K562 (cell line): ENCODE results near the gene GNG7. TPM values are rescaled to one million over a fixed set of nuclear protein-coding genes. Genes with fewer than 3 reads are reported as not detected.

Source experiments
- CHD1 ChIP-seq: fragments of 200-600 bp; sonication (generic); IDR thresholded peaks from one replicate; pipeline ENCODE4 v1.6.1; 2012; ENCODE audit warnings: mild to moderate bottlenecking, moderate library complexity, low read length, inconsistent platforms
- CREB1 ChIP-seq, 2 experiments: sonication (generic) in 1 of 2; formaldehyde crosslinking in 1 of 2; IDR thresholded peaks; 2 replicates each; pipeline versions ENCODE4 v1.6.1 to v1.8.0; 2012 to 2022; ENCODE audit warnings: inconsistent platforms in 1 of 2, mild to moderate bottlenecking in 1 of 2, missing genetic modification reagents in 1 of 2, moderate library complexity in 1 of 2
- DMBX1 ChIP-seq: fragments of 250-450 bp; sonication (Bioruptor Pico); IDR thresholded peaks from 2 replicates; pipeline ENCODE4 v1.8.0; 2022; ENCODE audit warnings: inconsistent platforms, mild to moderate bottlenecking, moderate library complexity, borderline replicate concordance
- ELF4 ChIP-seq: fragments of 450-650 bp; formaldehyde crosslinking; IDR thresholded peaks from 2 replicates; pipeline ENCODE4 v1.4.0; 2022; ENCODE audit warnings: missing genetic modification characterization
- GATA2 ChIP-seq: sonication (generic); formaldehyde crosslinking; IDR thresholded peaks from 2 replicates; pipeline ENCODE4 v1.4.0; 2020; ENCODE audit warnings: mild to moderate bottlenecking, missing genetic modification reagents
- PRMT5 ChIP-seq: sonication (generic); formaldehyde crosslinking; IDR thresholded peaks from 2 replicates; pipeline ENCODE4 v1.5.0; 2020; ENCODE audit warnings: missing genetic modification reagents
- RCOR1 ChIP-seq, 2 experiments: IDR thresholded peaks; 2 replicates each; pipeline ENCODE4 v1.6.1; 2012; ENCODE audit warnings: low read depth in 2 of 2, low read length in 2 of 2, borderline replicate concordance in 1 of 2, improper control_type of control experiment in 1 of 2
- SNIP1 ChIP-seq: fragments of 450-650 bp; IDR thresholded peaks from 2 replicates; pipeline ENCODE4 v1.7.1; 2017; ENCODE audit warnings: low read depth, mild to moderate bottlenecking
- ZBTB8A ChIP-seq: fragments of 450-650 bp; IDR thresholded peaks from 2 replicates; pipeline ENCODE4 v1.6.1; 2018; ENCODE audit warnings: mild to moderate bottlenecking, moderate library complexity; ENCODE audit not compliant: partially characterized antibody
- ZNF121 ChIP-seq: sonication (generic); formaldehyde crosslinking; conservative IDR thresholded peaks from 2 replicates; pipeline ENCODE4 v1.8.0; 2022; ENCODE audit warnings: missing genetic modification reagents
- ZNF124 ChIP-seq: sonication (generic); formaldehyde crosslinking; IDR thresholded peaks from 2 replicates; pipeline ENCODE4 v1.8.1; 2022; ENCODE audit warnings: missing genetic modification reagents
- ZNF212 ChIP-seq: fragments of 450-650 bp; formaldehyde crosslinking; IDR thresholded peaks from 2 replicates; pipeline ENCODE4 v1.4.0; 2020; ENCODE audit warnings: mild to moderate bottlenecking
- ZNF239 ChIP-seq: fragments of 250-450 bp; sonication (Bioruptor Pico); IDR thresholded peaks from 2 replicates; pipeline ENCODE4 v1.4.0; 2020; ENCODE audit warnings: mild to moderate bottlenecking
- ZNF354B ChIP-seq: fragments of 250-450 bp; sonication (Bioruptor Pico); IDR thresholded peaks from 2 replicates; pipeline ENCODE4 v1.4.0; 2020
- ZNF644 ChIP-seq: fragments of 200-800 bp; sonication (Bioruptor generic); IDR thresholded peaks from 2 replicates; pipeline ENCODE4 v1.6.1; 2016; ENCODE audit warnings: low read depth, missing genetic modification characterization, missing compliant biosample characterization
- polyA plus RNA-seq, 8 experiments: library from polyadenylated mRNA; depleted of rRNA in 4 of 8; stranded (reverse) in 5 of 8; unstranded in 3 of 8; fragments of >200 nt; fragmentation: Nextera tagmentation in 2 of 8; fragmentation: Illumina TruSeq in 1 of 8; extraction: Ambion mirVana in 2 of 8; extraction: Trizol in 1 of 8; gene quantifications; 2 replicates each; pipeline versions ENCODE4 v1.2.1 to v1.2.3, GENCODE V29; 2011 to 2014; ENCODE audit warnings: inconsistent platforms in 1 of 8, missing spikeins in 1 of 8
- total RNA-seq, 7 experiments: library from RNA; depleted of rRNA in 6 of 7; stranded (reverse); fragments of >200 nt in 6 of 7; fragmentation: Illumina TruSeq in 2 of 7; extraction: Trizol in 2 of 7; gene quantifications; 2 replicates each; pipeline versions ENCODE4 v1.2.1 to v1.2.3, GENCODE V29; 2011 to 2021; ENCODE audit warnings: low replicate concordance in 1 of 7
- TF ChIP-seq, protein P1 (sequence below): sonication (generic); formaldehyde crosslinking; IDR thresholded peaks from 2 replicates; pipeline ENCODE4 v1.8.0; 2022; ENCODE audit warnings: mild to moderate bottlenecking, missing genetic modification reagents
- TF ChIP-seq, protein P2 (sequence below), 2 experiments: fragments of 450-650 bp; IDR thresholded peaks; 2 replicates each; pipeline ENCODE4 v1.6.1; 2018; ENCODE audit warnings: mild to moderate bottlenecking in 2 of 2, low read depth in 1 of 2; ENCODE audit not compliant: partially characterized antibody in 2 of 2
- TF ChIP-seq, protein P3 (sequence below), 2 experiments: fragments of 150-350 bp in 1 of 2; IDR thresholded peaks; 2 replicates each; pipeline ENCODE4 v1.6.1; 2012 to 2016; ENCODE audit warnings: low read depth in 2 of 2, low read length in 2 of 2, mild to moderate bottlenecking in 1 of 2, moderate library complexity in 1 of 2

The GNG7 gene
- total and polyA plus RNA-seq, 9 of the 15 experiments (the other 6 are each of a cell fraction or from before 2014, with no cell fraction given), result 0.01 to 0.20 (median 0.06) TPM; not detected in 1

DNA sequence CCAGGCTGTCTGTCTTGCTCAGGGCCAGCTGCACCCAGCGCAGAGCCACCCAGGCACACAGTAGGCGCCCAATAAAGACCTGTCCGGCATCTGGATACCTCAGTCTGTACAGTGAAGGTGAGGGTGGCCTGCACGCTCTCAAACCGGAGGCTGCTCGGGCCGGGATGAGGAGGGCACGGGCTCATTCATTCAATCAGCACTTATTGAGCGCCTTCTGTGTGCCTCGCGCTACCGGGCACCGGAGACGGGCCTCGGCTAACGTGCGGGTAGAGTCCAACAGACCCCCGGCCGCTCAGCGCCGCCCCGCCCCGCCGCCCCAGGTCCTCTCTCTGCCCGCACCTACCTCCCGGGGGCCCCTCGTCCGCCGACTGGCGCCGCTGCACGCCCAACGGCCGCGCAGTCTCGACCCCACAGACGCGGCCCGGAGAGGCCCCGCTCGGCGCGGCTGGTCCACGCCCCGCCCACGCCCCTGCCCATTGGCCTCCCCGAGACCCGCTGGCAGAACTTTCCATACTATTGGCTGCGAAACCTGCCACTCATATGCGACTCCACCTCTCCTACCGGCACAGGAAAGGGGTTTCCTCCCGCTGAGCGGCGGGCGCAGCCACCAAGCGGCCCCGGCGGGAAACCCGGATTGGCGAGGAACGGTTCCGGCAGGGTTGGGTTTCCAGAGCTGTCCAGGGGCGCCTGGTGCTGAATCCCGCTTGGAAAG, 37.3 kb upstream of the GNG7 start, which contains the start of gene SLC39A3 (continued):
- 0 out of 2 replicates have a peak, but pooled peaks have one; percentile 55 for TF ChIP-seq ZNF124 (CRISPR knock-in tag)
- peak; percentile 50; the same call in 1 of the 2 replicates for TF ChIP-seq ZNF354B
- peak; percentile 97 for TF ChIP-seq DMBX1 (CRISPR knock-in tag)
- TF ChIP-seq RCOR1 (IDR thresholded peaks at IDR 0.05; ENCODE audit: borderline replicate concordance in 1 of 2, low read depth in 2 of 2, low read length in 2 of 2), result peak in 1 of 2 experiments; percentile 90; a peak in 1 of 4 replicates
- peak; percentile 46 for TF ChIP-seq CHD1
- TF ChIP-seq PRMT5 (CRISPR knock-in tag), result peak; percentile 97
- TF ChIP-seq CREB1 (IDR thresholded peaks at IDR 0.05), result no peak; the same call in 1 of the 2 replicates
- peak; percentile 78 for TF ChIP-seq CREB1 (CRISPR knock-in tag; IDR thresholded peaks at IDR 0.05)
- TF ChIP-seq, protein P1, sequence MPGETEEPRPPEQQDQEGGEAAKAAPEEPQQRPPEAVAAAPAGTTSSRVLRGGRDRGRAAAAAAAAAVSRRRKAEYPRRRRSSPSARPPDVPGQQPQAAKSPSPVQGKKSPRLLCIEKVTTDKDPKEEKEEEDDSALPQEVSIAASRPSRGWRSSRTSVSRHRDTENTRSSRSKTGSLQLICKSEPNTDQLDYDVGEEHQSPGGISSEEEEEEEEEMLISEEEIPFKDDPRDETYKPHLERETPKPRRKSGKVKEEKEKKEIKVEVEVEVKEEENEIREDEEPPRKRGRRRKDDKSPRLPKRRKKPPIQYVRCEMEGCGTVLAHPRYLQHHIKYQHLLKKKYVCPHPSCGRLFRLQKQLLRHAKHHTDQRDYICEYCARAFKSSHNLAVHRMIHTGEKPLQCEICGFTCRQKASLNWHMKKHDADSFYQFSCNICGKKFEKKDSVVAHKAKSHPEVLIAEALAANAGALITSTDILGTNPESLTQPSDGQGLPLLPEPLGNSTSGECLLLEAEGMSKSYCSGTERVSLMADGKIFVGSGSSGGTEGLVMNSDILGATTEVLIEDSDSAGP (CRISPR knock-in tag), result no peak
- TF ChIP-seq ZNF121 (CRISPR knock-in tag), result no peak
- TF ChIP-seq, protein P2, sequence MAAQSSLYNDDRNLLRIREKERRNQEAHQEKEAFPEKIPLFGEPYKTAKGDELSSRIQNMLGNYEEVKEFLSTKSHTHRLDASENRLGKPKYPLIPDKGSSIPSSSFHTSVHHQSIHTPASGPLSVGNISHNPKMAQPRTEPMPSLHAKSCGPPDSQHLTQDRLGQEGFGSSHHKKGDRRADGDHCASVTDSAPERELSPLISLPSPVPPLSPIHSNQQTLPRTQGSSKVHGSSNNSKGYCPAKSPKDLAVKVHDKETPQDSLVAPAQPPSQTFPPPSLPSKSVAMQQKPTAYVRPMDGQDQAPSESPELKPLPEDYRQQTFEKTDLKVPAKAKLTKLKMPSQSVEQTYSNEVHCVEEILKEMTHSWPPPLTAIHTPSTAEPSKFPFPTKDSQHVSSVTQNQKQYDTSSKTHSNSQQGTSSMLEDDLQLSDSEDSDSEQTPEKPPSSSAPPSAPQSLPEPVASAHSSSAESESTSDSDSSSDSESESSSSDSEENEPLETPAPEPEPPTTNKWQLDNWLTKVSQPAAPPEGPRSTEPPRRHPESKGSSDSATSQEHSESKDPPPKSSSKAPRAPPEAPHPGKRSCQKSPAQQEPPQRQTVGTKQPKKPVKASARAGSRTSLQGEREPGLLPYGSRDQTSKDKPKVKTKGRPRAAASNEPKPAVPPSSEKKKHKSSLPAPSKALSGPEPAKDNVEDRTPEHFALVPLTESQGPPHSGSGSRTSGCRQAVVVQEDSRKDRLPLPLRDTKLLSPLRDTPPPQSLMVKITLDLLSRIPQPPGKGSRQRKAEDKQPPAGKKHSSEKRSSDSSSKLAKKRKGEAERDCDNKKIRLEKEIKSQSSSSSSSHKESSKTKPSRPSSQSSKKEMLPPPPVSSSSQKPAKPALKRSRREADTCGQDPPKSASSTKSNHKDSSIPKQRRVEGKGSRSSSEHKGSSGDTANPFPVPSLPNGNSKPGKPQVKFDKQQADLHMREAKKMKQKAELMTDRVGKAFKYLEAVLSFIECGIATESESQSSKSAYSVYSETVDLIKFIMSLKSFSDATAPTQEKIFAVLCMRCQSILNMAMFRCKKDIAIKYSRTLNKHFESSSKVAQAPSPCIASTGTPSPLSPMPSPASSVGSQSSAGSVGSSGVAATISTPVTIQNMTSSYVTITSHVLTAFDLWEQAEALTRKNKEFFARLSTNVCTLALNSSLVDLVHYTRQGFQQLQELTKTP (IDR thresholded peaks at IDR 0.05; ENCODE audit: low read depth in 1 of 2, partially characterized antibody in 2 of 2), result peak in 1 of 2 experiments; percentile 99
- TF ChIP-seq, protein P3, sequence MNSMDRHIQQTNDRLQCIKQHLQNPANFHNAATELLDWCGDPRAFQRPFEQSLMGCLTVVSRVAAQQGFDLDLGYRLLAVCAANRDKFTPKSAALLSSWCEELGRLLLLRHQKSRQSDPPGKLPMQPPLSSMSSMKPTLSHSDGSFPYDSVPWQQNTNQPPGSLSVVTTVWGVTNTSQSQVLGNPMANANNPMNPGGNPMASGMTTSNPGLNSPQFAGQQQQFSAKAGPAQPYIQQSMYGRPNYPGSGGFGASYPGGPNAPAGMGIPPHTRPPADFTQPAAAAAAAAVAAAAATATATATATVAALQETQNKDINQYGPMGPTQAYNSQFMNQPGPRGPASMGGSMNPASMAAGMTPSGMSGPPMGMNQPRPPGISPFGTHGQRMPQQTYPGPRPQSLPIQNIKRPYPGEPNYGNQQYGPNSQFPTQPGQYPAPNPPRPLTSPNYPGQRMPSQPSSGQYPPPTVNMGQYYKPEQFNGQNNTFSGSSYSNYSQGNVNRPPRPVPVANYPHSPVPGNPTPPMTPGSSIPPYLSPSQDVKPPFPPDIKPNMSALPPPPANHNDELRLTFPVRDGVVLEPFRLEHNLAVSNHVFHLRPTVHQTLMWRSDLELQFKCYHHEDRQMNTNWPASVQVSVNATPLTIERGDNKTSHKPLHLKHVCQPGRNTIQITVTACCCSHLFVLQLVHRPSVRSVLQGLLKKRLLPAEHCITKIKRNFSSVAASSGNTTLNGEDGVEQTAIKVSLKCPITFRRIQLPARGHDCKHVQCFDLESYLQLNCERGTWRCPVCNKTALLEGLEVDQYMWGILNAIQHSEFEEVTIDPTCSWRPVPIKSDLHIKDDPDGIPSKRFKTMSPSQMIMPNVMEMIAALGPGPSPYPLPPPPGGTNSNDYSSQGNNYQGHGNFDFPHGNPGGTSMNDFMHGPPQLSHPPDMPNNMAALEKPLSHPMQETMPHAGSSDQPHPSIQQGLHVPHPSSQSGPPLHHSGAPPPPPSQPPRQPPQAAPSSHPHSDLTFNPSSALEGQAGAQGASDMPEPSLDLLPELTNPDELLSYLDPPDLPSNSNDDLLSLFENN (IDR thresholded peaks at IDR 0.05; ENCODE audit: low read depth in 2 of 2, low read length in 2 of 2), result peak in 1 of 2 experiments; percentile 67; a peak in 1 of 4 replicates
- TF ChIP-seq ELF4 (CRISPR knock-in tag), result no peak
- TF ChIP-seq GATA2 (CRISPR knock-in tag), result no peak
- peak; percentile 73; the same call in 1 of the 2 replicates for TF ChIP-seq ZNF212 (CRISPR knock-in tag)
- TF ChIP-seq SNIP1, result peak; percentile 34; the same call in 1 of the 2 replicates
- TF ChIP-seq ZBTB8A, result no peak
- peak; percentile 62 for TF ChIP-seq ZNF239 (CRISPR knock-in tag)
- TF ChIP-seq ZNF644 (tag), result peak; percentile 85
